ENCODE measurements around the gene CPNE7.

CPNE7 gene

GRCh38 chr16:89574681-89575246, 794 bp upstream of the CPNE7 start:
- ChIA-PET POLR2A (ENCODE audit: low non-redundant PET) (no interaction called here), CTCF (interaction anchor here (0.7 to 1.1 kb wide), 3 partner anchors 9 to 138 kb away, joined by 3 read pairs; no protein-coding TSS in a partner anchor)
- peak overlapping the region; percentile 8; the same call in 1 of the 2 replicates for H3K27ac ChIP-seq
- peak; percentile 86 for TF ChIP-seq CTCF (conservative IDR thresholded peaks at IDR 0.05; ENCODE audit: low read depth)
- peak; percentile 70 for DNase-seq (ENCODE audit: low spot score)

DNA sequence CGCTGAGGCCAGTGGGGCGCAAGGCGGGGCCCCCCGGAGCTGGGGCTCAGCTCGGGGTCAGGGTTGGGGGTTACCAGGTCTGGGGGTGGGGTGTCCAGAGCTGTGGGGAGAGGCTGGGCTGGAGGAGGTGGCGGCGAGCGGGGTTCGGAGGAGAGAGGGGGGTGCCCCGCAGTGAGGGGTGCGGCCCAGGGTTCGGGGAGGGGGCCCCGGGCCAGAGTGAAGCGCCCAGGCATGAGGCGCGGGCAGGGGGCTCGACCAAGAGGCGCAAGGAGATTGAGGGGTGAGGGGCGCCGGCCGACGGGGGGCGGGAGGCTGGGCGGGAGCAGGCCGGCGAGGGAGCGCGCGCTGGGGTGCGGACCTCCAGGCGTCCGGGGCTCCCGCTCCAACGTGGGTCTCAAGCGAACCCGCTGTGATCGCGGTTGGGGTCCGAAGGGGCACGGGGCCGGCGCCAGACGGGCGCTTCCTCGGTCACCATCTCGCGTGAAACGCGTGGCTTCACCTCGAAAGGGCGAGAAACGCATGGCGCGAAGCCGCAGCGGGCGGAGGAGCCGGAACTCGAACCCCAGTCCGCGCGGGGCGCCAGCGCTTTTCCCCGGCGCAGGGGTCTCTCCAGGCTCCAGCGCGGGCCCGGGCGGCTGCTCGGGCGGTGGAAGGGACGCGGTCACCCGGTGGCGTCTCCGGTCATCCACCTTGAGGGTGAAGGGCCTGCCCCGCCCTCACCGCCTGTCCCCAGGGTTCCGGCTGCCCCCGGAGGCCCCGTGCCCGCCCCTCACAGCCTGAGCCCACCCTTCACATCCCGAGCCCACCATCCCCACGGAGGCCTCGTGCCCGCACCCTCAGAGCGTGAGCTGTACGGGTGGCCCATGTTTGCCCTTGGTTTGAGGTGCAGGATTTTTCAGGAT, 846 bp downstream of the CPNE7 start:
- POLR2A ChIA-PET (ENCODE audit: low non-redundant PET), result no interaction called here
- no peak for DNase-seq (ENCODE audit: low spot score)
- TF ChIP-seq CTCF (conservative IDR thresholded peaks at IDR 0.05; ENCODE audit: low read depth), result no peak
- CTCF ChIA-PET, result interaction anchor here (1.0 to 1.1 kb wide), 4 partner anchors 13 to 91 kb away, joined by 3 to 4 read pairs (median 3); no protein-coding TSS in a partner anchor
- 0 out of 2 replicates have a peak overlapping the region, but pooled peaks have one; percentile 3 for H3K27ac ChIP-seq

GRCh38 chr16:89577055-89577759, 1.6 kb downstream of the CPNE7 start:
- POLR2A ChIA-PET (ENCODE audit: low non-redundant PET), result no interaction called here
- no peak for DNase-seq (ENCODE audit: low spot score)
- no peak for TF ChIP-seq CTCF (conservative IDR thresholded peaks at IDR 0.05; ENCODE audit: low read depth)
- CTCF ChIA-PET, result no interaction called here
- peak overlapping the region; percentile 38 for H3K27ac ChIP-seq

- POLR2A ChIA-PET (ENCODE audit: low non-redundant PET), result no interaction called here
- CTCF ChIA-PET, result no interaction called here
- H3K27ac ChIP-seq, result peak overlapping the region; percentile 38
- TF ChIP-seq CTCF (conservative IDR thresholded peaks at IDR 0.05; ENCODE audit: low read depth), result no peak
- no peak for DNase-seq (ENCODE audit: low spot score)
Measured at GRCh38 chr16:89579351-89579750, 3.8 kb downstream of the CPNE7 start.

DNA sequence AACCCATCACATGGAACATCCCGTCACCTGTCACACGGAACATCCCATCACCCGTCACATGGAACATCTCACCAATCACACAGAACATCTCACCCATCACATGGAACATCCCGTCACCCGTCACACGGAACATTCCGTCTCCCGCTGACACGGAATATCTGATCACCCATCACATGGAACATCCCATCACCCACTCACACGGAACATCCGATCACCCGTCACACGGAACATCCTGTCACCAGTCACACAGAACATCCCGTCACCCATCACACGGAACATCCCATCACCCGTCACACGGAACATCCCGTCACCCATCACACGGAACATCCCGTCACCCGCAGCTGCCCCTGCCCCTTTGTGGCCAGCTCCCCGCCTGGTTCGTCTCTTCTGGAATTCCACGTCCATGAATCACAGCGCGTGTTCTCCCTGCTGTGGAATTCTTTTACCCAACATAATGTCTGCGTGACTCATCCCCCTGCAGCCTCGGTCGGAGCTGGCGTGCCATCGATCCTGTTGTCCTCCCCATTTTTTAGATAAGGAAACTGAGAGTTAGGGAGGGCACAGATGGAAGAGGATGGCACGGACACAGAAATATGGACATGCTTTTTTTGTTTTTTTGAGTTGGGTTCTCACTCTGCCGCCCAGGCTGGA, 5.6 kb downstream of the CPNE7 start:
- DNase-seq (ENCODE audit: low spot score), result peak; percentile 90
- POLR2A ChIA-PET (ENCODE audit: low non-redundant PET), result no interaction called here

More for the DNA sequence above, 5.6 kb downstream of the CPNE7 start:
- CTCF ChIA-PET, result interaction anchor here (0.6 to 0.7 kb wide), 2 partner anchors 24 to 69 kb away, joined by 3 read pairs; no protein-coding TSS in a partner anchor
- H3K27ac ChIP-seq, result peak overlapping the region; percentile 79
- TF ChIP-seq CTCF (conservative IDR thresholded peaks at IDR 0.05; ENCODE audit: low read depth), result no peak

Measured in RWPE1 (cell line).